Measurements from ENCODE around the gene TBC1D24.

Gene TBC1D24

GRCh38 chr16:2517954-2518605 is 43.2 kb downstream of the TBC1D24 start:
- DNase-seq (ENCODE audit: low read depth, low spot score) = no peak

GRCh38 chr16:2518823-2519710 is 44.1 kb downstream of the TBC1D24 start:
- DNase-seq (ENCODE audit: low read depth, low spot score) = no peak

GRCh38 chr16:2519711-2520080 is 44.8 kb downstream of the TBC1D24 start:
- DNase-seq (ENCODE audit: low read depth, low spot score) = no peak

- peak; percentile 72 for DNase-seq (ENCODE audit: low read depth, low spot score)
These were observed 45.3 kb downstream of the TBC1D24 start, which contains the start of gene AMDHD2 for GRCh38 chr16:2520097-2520783. Gene AMDHD2 (plus strand): TSS chr16:2520371. CDS start chr16:2520459, 88 bp downstream.

DNA sequence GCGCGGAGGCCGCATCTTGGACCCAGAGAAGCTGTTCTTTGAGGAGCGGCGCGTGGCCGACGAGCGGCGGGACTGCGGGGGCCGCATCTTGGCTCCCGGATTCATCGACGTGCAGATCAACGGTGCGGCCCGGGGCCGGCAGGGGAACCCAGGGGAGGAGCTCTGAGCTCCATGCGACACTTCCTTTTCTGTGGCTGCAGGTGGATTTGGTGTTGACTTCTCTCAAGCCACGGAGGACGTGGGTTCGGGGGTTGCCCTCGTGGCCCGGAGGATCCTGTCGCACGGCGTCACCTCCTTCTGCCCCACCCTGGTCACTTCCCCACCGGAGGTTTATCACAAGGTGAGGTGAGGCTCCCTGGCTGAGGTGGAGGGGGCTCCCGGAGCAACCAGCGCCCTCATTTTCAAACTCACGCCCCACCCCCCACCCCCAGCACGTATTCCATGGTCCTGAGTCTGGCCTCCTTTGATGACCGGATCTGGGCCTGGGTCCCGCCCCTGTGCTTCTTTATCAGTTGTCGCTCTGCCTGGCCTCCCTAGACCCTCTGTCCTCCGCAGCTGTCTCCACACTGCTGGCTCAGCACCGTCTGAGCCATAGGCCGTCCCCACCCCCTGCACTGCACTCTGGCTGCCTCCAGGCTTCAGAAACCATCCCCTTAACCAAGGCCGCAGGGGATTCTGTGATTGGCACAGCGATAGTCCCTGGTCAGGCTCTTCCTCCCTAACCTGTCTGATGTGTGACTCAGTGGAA is 46.0 kb downstream of the TBC1D24 start:
- DNase-seq (ENCODE audit: low read depth, low spot score) = no peak

- no peak for DNase-seq (ENCODE audit: low read depth, low spot score)
These were observed 48.9 kb downstream of the TBC1D24 start for GRCh38 chr16:2523801-2524231.

DNA sequence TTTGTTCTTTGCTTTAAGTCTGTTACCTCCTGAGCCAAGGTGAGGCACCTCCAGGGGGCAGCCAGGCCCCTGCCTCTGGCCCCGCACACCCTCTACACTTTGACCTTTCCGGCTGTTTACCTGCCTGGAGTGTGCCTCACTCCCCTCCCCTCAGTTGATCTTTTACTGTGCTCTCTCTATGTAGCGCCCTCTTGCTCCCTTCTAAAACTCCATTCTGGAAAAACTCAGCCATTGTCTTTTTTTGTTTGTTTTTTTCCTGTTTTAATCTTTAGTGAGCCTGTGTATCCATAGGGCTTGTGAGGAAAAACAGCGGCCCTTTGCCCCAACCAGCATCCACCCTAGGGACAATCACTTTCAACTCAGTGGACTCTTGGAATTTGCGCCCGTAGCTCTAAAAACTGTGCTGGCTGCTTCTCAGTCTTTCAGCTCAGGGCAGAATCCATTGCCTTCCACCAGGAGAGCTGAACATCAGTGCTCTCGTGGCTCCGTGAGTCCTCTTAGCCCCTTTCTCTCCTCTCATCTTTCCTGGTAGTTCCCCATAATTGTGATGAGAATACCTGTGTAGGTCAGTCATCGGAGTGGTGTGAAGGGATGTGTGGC is 49.5 kb downstream of the TBC1D24 start:
- no peak for DNase-seq (ENCODE audit: low read depth, low spot score)

DNA sequence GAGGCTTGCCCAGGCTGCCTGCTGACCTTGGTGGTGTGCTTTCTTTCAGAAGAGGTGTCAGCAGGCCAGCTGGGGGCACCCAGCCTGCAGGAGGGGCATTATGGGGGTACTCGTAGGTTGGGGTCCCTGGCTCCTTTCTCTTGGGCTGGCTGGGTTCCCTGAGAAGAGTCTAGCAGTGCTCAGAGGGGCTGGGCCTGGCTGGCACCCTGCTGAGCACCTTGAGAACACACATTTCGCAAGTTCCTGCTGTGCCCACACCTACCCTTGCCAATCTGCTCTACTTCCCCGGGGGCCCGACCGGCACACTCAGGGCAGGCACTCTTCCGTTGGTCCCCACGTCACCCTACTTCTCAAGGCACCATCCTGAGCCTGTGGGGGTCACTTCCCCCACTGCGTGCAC is 51.2 kb downstream of the TBC1D24 start:
- DNase-seq (ENCODE audit: low read depth, low spot score) = no peak

DNA sequence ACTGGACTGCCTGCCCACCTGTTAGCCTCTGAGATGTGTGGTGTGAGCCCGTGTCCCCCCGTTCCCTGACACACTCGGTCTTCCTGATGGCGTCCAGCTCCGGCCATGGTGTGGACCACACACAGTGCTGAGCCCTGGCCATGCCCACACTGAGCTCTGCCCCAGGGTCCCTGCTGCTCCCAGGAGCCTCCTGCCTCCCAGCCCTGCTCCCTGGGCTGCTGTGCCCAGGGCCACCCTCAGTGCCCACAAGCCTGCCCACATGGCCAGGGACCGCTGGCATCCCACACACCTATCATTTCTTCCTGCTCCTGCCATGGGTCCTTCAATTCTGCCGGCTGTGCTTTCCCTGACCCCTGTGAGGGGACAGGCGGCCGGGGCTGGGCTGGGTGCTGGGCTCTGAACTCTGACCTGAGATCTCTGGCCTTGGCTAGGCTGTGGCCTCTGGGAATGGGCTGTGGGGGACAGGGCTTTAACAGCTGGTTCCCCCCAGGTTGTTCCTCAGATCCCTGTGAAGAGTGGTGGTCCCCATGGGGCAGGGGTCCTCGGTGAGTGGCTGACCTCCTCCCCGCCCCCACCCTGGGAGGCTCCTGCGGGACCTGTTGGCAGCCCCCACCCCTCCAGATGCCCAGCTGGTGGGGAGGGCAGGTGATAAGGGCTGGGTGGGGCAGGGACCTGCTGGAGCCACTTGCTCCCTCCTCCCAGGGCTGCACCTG is 52.3 kb downstream of the TBC1D24 start:
- DNase-seq (ENCODE audit: low read depth, low spot score) = no peak

- no peak for DNase-seq (ENCODE audit: low read depth, low spot score)
These were observed 52.8 kb downstream of the TBC1D24 start for GRCh38 chr16:2527784-2528100.

- DNase-seq (ENCODE audit: low read depth, low spot score) = no peak
These were observed 53.5 kb downstream of the TBC1D24 start for GRCh38 chr16:2528161-2529060.

DNA sequence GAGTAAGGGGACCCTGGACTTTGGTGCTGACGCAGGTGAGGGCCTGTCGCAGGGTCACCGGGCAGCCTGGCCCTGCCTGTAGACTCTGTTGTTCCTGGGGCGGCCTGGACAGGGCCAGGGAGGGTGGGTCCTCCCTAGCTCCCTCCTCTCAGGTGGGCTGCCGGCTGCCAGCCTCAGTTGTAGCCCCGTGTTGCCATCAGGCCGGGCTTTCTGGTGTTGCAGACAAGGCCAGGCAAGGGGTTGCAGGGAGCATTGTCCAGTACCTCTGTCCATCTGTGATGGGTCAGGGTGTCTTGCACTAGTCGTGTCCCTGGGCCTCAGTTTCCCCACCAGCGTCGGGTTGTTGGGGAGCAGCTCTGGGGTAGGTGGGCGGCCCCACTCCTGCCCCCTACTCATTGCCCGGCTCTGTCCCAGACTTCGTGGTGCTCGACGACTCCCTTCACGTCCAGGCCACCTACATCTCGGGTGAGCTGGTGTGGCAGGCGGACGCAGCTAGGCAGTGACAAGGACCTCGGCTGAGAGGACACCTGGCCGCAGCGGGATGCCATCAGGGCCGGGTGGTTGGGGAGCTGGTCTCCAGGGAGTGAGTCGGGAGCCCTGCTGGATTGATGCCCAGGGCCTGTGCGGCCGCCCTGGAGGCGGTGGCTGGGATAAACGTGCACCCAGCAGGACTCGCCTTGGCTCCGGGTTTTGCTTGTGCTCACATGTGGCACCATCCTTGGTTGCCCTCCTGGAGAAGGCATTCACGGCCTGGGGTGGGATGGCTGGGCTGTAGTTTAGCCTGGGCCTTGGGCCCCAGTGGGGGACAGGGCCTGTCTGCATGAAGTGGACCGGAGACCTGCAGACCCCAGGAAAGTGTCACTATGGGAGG is 54.4 kb downstream of the TBC1D24 start:
- no peak for DNase-seq (ENCODE audit: low read depth, low spot score)

DNA sequence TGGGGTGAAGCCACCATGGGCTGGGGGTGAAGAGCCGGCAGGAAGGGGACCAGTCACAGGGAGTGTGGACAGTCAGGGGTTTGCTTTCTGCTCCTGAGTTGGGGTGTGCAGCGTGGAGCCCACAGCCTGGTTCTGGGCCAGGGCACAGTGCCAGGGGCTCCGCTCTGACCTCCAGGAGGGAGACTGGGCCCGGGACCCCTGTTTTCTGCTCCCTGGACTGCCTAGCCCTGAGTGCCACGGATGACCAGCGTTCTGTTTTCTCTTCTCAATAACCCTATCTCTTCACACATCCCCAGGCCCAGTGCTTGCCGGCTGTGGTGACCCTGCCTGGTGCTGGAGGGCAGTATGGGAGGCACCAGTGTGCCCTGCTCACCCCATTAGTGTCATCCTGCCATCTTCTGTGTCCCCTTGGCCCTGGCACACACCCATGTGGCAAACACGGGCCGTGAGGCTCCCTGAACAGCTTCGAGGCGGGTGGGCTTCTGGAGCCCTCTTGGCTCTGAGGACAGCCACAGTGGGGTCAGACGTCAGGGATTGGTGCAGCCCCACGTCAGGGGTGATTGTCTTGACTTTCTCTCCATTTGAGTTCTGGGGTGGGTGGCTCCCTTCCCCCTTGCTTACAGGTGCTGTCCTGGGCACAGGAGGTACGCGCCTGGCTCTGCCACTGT is 55.2 kb downstream of the TBC1D24 start:
- no peak for DNase-seq (ENCODE audit: low read depth, low spot score)

DNA sequence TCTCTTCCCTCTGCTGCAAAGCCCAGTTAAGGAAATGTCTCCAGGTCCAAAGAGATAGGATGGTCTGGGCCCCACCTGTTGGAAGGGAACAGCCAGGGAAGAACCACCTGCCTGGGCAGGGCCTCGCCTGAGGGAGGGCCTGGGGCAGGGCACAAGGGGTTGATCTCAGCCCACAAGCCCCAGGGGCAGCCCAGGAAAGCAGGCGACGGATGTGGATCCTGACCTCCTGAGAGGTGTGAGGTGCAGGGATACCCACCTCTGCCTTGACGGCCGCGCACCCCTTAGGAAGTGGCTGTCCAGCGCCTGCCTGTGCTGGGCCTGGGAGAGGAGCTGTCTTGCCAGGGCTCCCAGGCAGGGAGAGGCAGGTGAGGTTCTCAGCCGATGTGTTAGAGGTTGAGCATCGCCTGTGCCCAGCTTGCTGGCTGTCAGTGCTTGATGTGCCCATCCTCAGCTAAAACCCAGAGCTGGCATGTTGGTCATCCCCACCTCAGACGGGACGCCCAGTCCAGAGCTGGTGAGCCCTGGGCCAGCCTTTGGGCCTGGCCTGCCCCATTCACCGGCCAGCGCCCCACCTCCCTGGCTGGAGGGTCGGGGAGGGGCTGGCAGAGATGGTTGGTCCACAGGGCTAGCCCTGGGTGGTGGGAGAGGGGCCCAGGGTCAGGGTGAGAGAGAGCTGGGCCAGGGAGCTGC is 55.8 kb downstream of the TBC1D24 start:
- DNase-seq (ENCODE audit: low read depth, low spot score) = no peak

DNA sequence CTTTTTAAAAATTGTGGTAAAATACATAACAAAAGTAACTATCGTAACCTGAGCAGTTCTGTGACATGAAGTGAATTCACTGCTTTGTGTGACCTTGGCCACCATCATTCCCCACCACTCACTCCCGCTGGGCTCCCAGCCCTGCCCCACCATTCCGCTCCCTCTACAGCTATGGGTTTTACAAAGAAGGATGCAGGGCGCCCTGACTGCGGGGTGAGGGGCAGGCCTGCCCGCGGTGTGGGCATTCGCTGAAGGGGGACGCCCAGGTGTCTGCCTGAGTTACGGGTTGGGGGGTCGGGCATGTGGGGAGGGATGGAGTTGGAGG is 56.4 kb downstream of the TBC1D24 start, which contains the start of gene CEMP1:
CEMP1 (minus strand) TSS at position 38 of the 325 bp plus-strand sequence. CDS start 335 bp downstream, outside the sequence.
- DNase-seq (ENCODE audit: low read depth, low spot score) = no peak

DNA sequence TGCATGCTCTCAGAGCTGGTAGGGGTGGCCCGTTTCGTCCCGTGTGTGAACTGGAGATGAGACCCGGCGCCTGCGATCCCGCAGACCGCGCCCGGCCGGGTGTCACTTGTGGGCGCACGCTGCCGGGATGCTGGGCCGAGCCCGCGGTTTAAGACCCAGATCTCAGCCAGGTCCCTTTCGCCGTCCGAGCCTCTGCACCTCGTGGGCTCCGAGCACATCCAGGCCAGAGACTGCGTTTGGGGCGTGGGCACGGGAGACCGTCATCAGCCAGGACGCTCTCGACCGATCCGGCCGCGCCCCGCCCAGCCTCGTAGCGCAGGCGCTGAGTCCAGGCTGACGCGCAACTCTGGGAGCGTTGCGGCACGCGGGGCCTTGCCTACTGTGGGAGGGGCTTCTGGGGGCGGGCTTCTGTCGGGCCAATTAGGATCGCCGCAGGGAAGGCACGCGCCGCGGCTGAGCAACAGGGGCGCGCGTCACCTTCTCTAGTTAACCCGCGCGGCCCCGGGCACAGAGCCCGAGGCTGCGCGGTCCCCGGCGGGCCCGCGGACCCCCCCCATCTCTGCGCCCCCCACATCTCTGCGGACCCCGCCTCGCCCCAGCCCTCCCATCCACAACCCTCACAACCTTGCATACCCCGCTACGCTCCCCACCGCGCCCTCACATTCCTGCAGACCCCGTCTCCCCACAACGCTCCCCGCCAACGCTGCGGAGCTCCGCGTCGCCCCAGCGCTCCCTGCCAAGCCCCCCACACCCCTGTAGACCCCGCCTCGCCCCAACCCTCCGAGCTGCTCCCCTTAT is 57.0 kb downstream of the TBC1D24 start:
- peak; percentile 97 for DNase-seq (ENCODE audit: low read depth, low spot score)
